Heart left ventricle (tissue), 13 donors: ENCODE results near the gene ANKRD52.

Experiments used
- CTCF ChIP-seq, 12 donors: fragments of 200-600 bp; sonication (generic) in 4 of 12; IDR thresholded peaks; one replicate each; pipeline versions ENCODE4 v1.5.0 to v1.8.0; 2018 to 2022; ENCODE audit warnings: antibody characterized with exemption in 12 of 12, mild to moderate bottlenecking in 5 of 12
- POLR2A ChIP-seq, 2 donors: fragments of 450-650 bp; IDR thresholded peaks; one replicate each; pipeline ENCODE4 v1.6.1; 2017; ENCODE audit warnings: antibody characterized with exemption in 2 of 2, mild to moderate bottlenecking in 2 of 2, moderate library complexity in 2 of 2
- donor health status: ischemic (EF 13 %, LVEDD 7.1; RV severe dilation, severe dysfunction).
- donor health status: DM: no; HTN: yes; CAD: no.
- donor health status: DM: no; HTN: no; CAD: no.
- donor health status: ischemic (EF 25% LVEDD 6.9; RV normal size, moderate dysfunction).
- donor health status: ischemic (EF 25% LVEDD 5.7; RV mildly dilated, moderate dysfunction).
- donor health status: ischemic (EF 35%, LVEDD 5.7; RV mildly dilated, moderate dysfunction).
- donor health status: nonischemic (EF 11% LVEDD 7.7; RV severe dilation, severe dysfunction).
- donor health status: DM: yes; HTN: yes; CAD: no.
- donor health status: PGD.
- donor health status: ischemic (EF 29% LVEDD 5.4; RV normal size, mild dysfunction).
- donor health status: nonischemic (EF 23%, LVEDD 6.1; RV moderate dilation, normal function).

GRCh38 chr12:56188778-56189098 lies 69.4 kb downstream of the ANKRD52 start:
- TF ChIP-seq CTCF (IDR thresholded peaks at IDR 0.05) = no peak
- no peak for TF ChIP-seq POLR2A (IDR thresholded peaks at IDR 0.05)
